HG02798 (cell line): ENCODE results near the gene CD70.
"Not testable (repeated sequence)": the region's sequence is repeated elsewhere in the genome, so short reads cannot be mapped to it uniquely, and the experiment has no call there.

Experiments
- ATAC-seq: cut with Tn5 transposase; IDR thresholded peaks from one replicate; pipeline ENCODE4 v1.9.1; 2021; ENCODE audit warnings: mild to moderate bottlenecking; ENCODE audit not compliant: unreplicated experiment, poor library complexity

The CD70 gene

GRCh38 chr19:6573350-6573749 is 17.6 kb downstream of the CD70 start:
- ATAC-seq: no peak

- ATAC-seq: no peak
Observed at GRCh38 chr19:6572217-6572616, 18.7 kb downstream of the CD70 start.

- ATAC-seq: no peak
Observed at GRCh38 chr19:6571167-6571566, 19.8 kb downstream of the CD70 start.

GRCh38 chr19:6570764-6571163 is 20.2 kb downstream of the CD70 start:
- ATAC-seq: no peak

GRCh38 chr19:6568816-6569215 is 22.1 kb downstream of the CD70 start:
- no peak for ATAC-seq

- no peak for ATAC-seq
Observed at GRCh38 chr19:6568010-6568526, 22.9 kb downstream of the CD70 start.

- not testable (repeated sequence) for ATAC-seq
Observed at GRCh38 chr19:6566727-6567126, 24.2 kb downstream of the CD70 start.

GRCh38 chr19:6564393-6564792 is 26.6 kb downstream of the CD70 start:
- no peak for ATAC-seq

- not testable (repeated sequence) for ATAC-seq
Observed at GRCh38 chr19:6562437-6562836, 28.5 kb downstream of the CD70 start.

GRCh38 chr19:6556480-6557195 is 34.3 kb downstream of the CD70 start:
- ATAC-seq: no peak

GRCh38 chr19:6556043-6556449 is 34.9 kb downstream of the CD70 start:
- no peak for ATAC-seq

- ATAC-seq: no peak
Observed at GRCh38 chr19:6551607-6552450, 39.1 kb downstream of the CD70 start.

GRCh38 chr19:6551091-6551490 is 39.9 kb downstream of the CD70 start:
- no peak for ATAC-seq

- ATAC-seq: not testable (repeated sequence)
Observed at GRCh38 chr19:6550679-6551078, 40.3 kb downstream of the CD70 start.

GRCh38 chr19:6543866-6544347 is 47.0 kb downstream of the CD70 start:
- no peak for ATAC-seq

- ATAC-seq: no peak
Observed at GRCh38 chr19:6540918-6541689, 49.8 kb downstream of the CD70 start.

GRCh38 chr19:6539514-6539913 is 51.4 kb downstream of the CD70 start:
- ATAC-seq: no peak
